HK-2 (cell line): ENCODE measurements around the gene LFNG.
"Not testable (repeated sequence)": the region's sequence is repeated elsewhere in the genome, so short reads cannot be mapped to it uniquely, and the experiment has no call there.

Experiments used
- DNase-seq: peaks from one replicate; pipeline ENCODE4 v3.0.0-alpha.2; 2018; ENCODE audit not compliant: unreplicated experiment

LFNG gene

DNA sequence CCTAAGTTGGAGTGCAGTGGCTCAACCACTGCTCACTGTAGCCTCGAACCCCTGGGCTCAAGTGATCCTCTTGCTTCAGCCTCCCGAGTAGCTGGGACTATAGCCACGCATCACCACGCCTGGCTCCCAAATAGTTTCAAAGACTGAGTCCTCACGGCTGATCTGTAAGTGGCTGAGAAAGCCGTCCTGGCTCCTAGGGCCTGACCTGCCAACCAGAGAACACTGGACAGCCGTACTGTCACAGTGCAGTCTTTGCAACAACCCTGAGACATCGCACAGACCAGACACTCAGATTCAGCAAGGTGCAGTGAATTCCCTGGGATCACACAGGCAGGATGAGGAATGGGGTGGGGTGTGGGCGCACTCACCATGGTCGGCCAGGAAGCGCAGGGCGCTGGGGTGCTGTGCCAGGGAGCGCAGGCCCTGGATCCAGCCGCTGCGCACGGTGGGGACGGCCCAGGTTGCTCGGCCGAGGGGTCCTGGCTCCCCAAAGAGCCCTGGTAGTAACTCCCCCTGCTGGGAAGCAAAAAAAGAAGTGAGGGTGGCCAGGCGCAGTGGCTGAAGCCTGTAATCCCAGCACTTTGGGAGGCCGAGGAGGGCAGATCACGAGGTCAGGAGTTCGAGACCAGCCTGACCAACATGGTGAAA is 25.1 kb downstream of the LFNG start:
- DNase-seq, result no peak

DNA sequence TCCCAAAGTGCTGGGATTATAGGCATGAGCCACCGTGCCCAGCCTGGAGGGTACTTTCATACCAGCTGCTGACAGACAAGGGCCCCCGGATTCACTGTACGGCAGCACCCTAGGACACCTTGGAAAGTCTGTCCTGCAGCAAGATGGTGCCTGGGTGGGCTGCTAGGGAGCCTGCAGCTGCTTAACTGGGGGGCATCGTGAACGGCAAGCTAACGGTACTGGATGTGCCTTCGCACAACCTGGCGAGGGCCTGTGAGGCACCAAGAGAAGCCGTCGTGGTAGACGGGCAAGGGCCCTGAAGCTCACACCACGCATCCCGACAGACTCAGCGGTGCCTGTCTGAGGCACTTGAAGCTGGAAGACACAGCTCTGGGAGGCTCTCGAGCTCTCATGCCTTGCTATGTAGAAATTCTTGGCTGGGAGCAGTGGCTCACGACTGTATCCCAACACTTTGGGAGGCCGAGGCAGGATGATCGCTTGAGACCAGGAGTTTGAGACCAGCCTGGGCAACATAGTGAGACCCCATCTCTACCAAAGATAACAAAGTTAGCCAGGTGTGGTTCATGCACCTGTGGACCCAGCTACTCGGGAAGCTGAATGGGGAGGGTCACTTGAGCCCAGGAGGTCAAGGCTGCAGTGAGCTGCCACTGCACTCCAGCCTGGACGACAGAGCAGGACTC is 26.3 kb downstream of the LFNG start:
- DNase-seq, result no peak

DNA sequence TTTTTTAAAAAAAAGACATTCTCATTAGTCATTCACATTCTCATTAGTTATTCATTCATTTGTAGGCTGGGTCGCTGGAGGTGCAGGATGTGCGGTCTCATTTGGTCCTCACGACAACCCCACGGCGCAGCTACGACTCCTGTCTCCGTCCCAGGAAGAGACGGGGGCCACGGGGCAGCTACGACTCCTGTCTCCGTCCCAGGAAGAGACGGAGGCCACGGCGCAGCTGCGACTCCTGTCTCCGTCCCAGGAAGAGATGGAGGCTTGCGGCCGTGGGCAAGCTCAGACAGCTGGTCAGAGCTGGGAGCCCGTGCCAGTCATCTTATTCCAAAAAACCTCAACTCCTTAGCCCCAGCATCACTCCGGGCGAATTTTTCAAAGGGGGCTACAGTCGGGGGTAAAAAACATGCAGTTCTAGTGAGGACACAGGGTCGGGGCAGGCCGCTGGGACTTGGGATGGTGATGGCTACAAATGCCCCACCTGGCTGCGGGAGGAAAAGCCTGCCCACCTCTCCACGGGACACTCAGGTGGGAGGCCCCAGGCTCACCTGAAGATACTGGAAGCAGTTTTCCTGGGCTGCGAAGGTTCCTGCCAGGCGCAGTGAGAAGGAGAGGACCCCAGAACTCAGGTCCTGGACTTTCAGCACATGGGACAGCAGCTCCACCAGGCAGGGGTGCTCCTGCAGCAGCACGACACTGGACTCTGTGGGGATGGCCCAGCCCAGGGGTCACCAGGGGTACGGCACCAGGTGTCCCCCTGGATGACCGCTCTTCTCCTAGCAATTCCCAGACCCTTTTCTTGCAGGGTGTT is 27.4 kb downstream of the LFNG start:
- DNase-seq, result no peak

DNA sequence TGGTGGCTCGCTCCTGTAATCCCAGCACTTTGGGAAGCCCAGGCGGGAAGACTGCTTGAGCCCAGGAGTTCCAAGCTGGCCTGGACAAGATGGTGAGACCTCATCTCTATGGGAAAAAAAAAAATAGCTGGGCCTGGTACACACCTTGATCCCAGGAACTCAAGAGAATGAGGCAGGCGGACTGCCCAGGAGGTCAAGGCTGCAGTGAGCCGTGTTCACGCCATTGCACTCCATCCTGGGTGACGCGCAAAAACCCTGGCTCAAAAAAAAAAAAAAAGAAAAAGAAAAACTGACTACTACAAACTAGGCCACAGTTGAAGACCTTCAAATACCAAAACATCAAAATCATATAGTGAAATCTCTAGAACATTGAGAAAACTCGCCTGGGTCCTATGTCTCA is 31.8 kb downstream of the LFNG start:
- DNase-seq, result no peak

DNA sequence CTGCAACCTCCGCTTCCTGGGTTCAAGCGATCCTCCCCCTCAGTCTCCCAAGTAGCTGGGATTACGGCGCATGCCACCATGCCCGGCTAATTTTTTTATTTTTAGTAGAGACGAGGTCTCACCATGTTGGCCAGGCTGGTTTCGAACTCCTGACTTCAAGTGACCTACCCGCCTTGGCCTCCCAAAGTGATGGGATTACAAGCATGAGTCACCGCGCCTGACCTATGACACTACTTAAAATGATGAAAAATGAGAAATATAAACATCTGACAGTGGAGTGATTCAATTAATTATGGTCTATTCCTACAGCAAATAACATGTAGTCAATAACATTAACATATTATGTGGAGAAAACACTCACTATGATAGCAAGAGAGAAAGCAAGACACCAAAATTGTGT is 33.5 kb downstream of the LFNG start:
- DNase-seq, result no peak

DNA sequence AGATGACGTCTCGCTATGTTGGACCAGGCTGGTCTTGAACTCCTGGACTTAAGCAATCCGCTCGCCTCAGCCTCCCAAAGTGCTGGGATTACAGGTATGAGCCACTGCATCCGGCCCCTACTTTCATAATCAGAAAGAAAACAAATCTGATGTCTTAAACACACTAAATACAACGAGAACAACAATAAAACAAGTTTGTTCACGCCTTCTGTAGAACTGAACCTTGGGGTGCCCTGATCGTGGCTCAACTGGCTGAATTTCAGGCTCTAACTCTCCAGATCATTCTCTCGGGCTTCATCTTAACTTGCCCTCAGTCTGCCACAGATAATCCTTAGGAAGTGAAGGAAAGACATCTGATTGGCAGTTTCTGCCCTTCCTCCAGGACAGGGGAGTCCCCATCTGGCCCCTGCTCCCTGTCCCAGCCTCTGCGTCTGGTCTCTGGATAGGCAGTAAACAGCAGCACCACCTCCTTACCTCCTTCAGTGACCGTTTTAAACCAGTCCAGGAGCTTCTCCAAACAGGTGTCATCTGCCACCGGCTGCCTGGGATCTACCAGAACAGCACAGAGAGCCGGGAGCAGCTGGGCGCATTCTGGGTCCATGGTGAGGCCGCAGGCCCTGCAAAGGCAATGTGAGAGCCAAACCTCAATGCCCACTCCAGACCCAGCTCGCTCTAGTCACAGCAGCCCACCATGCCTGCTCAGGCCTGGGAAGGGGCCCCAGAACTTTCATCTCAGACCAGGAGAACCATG is 34.4 kb downstream of the LFNG start:
- no peak for DNase-seq

DNA sequence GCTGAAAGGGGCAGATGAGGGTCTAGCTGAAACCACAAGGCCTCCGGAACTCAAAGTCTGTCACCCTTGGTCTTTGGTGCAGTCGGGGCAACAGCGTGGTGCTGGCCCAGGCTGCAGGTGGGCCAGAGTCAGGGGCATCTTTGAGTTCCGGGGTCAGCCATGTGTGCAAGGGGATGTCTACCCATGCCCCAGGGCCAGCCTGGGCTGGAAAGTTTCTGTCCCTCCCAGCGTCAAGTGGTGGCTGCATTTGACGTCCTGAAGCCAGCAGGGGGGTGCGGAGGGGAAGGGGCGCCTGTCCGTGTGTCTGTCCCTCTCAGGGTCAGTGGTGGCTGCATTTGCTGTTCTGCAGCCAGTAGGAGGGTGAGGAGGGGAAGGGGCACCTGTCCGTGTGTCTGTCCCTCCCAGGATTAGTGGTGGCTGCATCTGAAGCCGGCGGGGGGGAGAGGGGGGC is 35.1 kb downstream of the LFNG start:
- peak; percentile 21 for DNase-seq

DNA sequence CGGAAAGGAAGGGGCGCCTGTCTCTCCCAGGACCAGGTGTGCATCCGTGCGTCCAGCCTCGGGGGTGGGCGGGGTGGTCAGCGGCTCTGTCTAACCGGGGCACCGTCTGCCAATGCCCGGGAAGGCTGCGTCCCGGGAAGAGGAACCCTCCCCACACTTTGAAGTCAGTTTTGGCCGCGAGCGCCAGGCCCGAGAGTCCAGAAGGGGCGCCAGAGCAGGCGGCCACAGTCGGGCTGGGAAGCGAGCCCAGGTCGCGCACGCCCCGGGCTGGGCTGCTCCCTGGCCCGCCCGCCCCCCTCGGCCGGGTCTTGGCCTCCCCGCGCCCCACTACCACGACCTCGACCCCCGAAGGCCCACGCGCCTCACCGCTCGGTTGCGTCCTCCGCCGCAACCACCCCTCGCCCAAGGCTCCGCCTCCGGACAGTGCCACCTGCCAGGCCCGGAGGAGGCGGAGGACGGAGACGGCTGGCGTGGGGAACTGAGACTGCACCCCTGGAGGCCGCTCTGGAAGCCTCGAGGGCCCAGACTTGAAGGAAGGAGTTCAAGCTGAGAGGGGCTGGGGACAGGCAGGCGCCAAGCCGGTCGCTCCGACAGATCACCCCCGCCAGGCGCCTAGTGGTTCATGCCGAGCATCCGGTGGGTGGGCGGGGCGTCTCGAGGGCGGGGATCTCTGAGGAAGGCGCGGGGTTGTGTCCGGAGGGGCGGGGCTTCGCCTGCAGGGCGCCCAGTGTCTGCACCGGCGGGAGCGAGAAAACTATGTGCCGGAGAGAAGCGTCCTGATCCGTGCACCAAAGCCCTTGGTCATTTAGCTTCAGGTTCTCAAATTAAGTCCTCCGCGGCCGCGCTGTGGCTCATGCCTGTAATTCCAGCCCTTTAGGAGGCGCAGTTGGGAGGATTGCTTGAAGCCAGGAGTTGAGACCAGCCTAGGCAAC is 35.8 kb downstream of the LFNG start, which contains the start of gene BRAT1:
BRAT1 (minus strand) TSS at position 404 of the 932 bp plus-strand sequence. CDS start 1,093 bp downstream, outside the sequence.
- DNase-seq, result peak; percentile 98

DNA sequence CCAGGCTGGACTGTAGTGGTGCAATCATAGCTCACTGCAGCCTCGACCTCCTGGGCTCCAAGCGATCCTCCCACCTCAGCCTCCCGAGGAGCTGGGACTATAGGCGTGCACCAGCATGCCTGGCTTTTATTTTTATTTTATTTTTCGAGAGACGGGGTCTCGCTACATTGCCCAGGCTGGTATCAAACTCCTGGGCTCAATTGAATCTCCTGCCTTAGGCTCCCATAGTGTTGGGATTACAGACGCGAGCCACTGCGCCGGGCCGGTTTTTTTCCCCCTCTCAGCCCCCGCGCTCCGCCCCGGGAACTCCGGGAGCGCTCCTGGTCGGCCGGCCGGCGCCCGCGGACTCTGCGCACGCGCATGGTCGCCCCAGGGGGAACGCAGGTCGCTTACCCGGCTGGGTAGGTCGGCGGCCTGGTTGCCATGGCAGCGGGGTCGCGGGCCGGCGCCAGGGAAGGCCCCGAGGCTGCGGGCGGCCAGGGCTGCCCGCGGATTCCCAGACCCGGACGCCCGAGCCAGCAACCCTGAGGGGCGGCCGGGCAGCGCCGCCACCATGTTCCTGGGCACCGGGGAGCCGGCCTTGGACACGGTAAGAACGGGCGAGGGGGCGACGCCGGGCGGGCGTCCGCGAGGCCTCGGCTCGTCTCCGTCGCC is 39.2 kb downstream of the LFNG start, which contains the start of gene IQCE:
IQCE (plus strand) TSS at position 351 of the 654 bp plus-strand sequence; CDS start at position 554, 203 bp downstream.
- peak; percentile 93 for DNase-seq

DNA sequence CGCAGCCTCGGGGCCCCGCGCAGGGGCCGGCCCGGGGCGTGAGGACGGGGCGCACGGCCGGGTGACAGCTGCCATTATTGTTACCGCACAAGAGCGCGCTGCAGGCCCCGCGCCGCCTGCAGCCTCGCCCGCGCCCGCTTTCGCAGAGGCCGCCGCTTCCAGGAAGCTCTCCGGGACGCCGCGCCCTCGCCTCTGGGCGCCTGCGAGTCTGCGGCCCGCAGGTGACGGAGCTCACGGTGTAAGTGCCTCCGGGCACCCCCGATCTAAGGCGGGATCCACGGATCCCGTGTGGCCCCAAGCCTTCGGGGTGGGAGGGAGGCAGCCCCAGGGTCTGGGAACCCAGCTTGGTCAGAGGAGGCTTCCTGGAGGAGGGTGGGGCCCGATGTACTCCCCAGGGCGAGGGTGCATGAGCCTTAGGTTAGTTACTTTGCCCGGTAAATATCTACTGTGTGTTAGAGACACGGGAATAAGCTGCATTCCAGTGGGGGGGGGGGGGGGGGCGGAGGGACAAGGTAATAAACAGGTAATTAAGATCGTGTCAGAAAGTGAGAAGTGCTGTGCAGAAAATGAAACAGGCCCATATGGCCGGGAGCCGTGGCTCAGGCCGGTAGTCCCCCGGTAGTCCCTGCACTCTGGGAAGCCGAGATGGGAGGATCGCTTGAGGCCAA is 39.8 kb downstream of the LFNG start:
- DNase-seq, result peak; percentile 42

DNA sequence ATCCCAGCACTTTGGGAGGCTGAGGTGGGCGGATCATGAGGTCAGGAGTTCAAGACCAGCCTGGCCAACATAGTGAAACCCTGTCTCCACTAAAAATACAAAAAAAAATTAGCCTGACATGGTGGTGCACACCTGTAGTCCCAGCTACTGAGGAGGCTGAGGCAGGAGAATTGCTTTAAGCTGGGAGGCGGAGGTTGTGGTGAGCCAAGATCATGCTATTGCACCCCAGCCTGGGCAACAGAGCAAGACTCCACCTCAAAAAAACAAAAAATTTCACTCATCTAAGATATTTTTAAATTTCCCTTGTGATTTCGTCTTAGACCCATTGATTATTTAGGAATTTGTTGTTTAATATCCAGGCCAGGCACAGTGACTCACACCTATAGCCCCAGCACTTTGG is 44.4 kb downstream of the LFNG start:
- DNase-seq, result not testable (repeated sequence)

DNA sequence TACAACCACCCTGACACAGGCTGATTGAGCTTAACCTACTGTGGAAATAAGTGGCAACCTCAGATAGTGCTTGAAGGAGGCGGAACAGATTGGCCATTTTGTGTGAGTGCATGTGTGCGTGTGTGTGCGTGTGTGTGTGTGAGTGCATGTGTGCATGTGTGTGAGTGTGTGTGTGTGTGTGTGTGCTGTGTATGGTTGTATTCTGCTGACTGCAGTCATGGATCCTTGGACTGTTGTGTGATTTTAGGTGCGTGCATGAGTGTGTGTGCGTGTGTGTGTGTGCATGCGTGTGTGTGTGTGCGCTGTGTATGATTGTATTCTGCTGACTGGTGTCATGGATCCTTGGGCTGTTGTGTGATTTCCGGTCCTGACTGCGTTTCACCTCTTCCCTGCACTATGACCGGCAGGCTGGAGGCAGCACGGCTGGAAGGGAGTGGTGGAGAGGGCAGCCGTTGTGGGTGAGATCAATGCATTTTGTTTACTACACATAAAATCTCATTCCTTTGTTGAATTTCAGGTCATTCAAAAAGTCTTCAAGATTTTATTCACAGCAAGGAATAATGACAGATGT is 45.5 kb downstream of the LFNG start:
- DNase-seq, result no peak

DNA sequence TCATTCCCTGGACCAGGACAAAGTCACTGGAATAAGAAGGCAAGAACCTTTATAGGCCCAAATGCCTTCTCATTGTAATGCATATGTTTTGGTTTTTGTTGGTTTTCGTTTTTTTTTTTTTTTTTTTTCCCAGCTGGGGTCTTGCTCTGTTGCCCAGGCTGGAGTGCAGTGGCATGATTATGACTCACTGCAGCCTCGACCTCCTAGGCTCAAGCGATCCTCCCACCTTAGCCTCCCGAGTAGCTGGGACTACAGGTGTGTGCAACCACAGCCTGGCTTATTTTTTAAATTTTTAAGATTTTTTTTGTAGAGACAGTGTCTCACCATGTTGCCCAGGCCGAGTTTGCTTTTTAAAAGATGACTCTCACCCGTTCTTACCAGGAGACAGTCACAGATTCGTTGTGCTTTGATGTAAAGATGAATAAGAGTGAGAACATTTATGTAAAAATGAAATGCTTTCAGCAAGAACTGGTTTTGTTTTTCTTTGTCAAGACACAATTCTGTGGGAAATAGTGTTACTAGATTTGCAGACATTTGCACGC is 46.8 kb downstream of the LFNG start:
- DNase-seq, result no peak

DNA sequence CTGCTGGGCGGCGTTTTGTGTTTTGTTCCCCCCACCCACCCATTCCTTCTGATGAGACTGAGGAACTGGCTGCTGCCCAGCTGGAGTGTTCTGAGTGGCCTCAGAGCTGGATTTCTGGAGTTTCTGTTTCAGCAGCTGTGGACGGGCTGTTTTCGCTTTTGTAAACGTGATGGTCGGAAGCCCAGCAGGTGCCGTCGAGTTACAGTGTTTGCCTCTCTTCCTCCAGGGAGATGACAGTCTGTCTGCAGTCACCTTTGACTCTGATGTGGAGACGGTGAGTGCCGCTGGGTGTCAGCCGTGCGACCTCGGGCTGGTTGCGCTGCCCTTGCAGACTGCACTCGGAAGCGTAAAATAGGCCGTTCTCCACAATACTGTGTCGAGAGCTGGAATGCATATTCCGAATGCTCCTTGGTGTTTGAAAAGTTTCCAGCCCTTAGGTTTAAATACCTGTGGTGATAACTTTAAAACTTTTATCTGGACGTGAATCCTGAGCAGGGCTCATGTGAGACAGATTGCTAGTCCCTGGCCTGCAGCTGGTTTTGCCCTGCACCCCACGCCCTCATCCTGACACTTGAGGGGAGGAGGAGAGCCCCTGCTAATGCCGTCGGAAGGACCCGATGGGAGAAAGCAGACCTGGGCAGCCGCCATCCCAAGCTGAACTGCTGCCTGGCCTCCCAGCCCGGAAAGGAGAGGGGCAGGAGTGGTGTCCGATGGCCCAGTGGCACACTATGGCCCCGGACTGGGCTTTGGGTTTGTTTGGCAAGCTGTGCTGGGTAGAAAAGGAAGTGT is 47.5 kb downstream of the LFNG start:
- DNase-seq, result no peak

DNA sequence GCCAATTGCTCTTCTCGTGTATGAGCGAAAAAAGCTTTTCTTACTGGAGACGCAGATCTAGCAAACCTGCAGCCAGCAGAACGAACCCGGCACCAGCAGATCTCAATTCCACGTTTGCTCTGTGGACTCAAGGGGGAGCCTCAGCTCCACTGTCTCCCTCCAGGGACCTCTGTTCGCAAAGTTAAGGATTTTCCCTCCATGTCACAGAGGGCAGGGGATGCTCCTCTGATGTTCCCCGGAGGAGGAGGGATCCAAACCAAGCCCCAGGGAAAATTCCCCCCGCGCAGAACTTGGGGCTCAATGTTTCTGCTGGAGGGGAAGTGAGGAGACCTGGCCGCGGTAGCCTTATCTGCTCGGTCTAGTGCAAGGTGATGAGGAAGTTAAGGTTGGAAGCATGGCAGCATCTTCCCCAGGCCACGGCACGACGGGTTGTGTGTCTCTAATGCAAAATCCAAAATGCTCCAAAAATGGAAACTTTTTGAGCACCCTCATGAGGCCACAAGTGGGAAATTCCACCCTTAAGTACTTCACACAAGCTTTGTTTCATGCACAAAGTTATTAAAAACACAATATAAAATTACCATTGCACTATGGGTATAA is 48.2 kb downstream of the LFNG start:
- no peak for DNase-seq

DNA sequence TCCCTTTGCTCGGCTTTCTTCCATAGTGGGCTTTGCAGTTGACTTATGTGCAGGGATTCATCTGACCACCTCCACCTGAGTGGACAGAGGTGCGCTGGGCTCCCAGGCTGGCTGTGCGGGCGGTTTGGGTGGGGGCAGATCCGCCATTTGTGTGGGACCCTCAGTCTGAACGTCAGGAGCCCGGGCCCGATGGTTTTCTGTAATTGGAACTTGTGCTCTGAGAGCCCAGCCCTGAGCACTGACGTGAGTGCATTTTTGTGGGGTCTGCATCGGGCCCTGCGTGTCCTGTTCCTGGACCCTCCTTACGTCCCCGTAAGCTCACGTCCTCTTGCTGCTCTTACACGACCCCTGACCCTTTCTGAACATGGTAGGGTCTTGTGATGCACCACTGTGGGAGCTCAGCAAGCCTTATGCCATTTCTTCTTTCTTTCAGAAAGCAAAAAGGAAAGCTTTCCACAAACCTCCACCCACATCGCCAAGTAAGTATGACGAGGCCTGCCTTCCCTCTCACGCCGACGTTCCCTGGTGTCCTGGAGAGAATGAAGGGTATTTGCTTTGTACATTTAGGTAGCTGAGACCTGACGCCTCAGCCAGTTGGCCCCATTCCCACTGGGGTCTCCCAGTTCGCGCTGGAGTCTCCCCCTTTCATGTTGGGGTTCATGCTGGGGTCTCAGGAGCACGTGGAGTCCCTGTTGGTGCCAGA is 49.1 kb downstream of the LFNG start:
- no peak for DNase-seq

DNA sequence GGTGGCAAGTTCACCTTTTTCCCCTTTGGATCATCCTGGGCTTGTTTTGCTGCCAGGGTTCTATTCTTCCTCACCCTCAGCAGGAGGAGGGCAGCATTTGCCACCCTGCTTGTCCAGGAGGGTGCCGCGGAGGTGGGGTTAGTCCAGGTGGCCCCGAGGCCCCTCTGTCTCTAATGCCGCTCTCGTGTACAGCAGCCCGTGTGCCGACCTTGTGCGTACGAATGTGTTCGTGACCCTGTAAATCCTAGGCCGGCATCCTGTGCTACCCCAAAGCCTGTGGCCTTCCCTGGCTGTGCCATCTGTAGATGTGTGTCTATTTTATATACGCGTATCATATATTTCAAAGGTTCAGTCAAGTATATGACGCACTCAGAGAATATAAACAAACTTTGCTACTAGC is 49.8 kb downstream of the LFNG start:
- DNase-seq, result no peak
